Stomach (tissue), 9 donors: Measurements from ENCODE around the gene SC5D. TPM values are rescaled to one million over a fixed set of nuclear protein-coding genes. Genes with fewer than 3 reads are reported as not detected.

Experiments used
- DNase-seq, 2 donors: peaks; one replicate each; pipeline versions ENCODE4 v3.0.0 to v3.0.0-alpha.2; 2013 to 2019
- H3K27ac ChIP-seq, 5 donors: fragments of 200-600 bp in 4 of 5; sonication (generic) in 4 of 5; one replicate each; pipeline ENCODE4 v1.5.1; 2013 to 2019; ENCODE audit warnings: mild to moderate bottlenecking in 1 of 5, moderate library complexity in 1 of 5
- H3K27me3 ChIP-seq, 3 donors: fragments of 200-600 bp; sonication (generic); one replicate each; pipeline ENCODE4 v1.5.1; 2017 to 2019; ENCODE audit warnings: mixed run types in 1 of 3
- H3K36me3 ChIP-seq, 4 donors: fragments of 200-600 bp; sonication (generic); 1 replicate in 3 of 4; 2 replicates in 1 of 4; pipeline ENCODE4 v1.5.1; 2016 to 2019
- H3K4me1 ChIP-seq, 4 donors: fragments of 200-600 bp; sonication (generic); one replicate each; pipeline ENCODE4 v1.5.1; 2016 to 2019
- H3K4me3 ChIP-seq, 4 donors: fragments of 200-600 bp; sonication (generic) in 3 of 4; one replicate each; pipeline ENCODE4 v1.5.1; 2016 to 2019; ENCODE audit warnings: mild to moderate bottlenecking in 1 of 4
- H3K9me3 ChIP-seq, 4 donors: fragments of 200-600 bp; sonication (generic); one replicate each; pipeline ENCODE4 v1.5.1; 2016 to 2019
- CTCF ChIP-seq, 7 experiments: fragments of 450-650 bp in 4 of 7; fragments of 200-600 bp in 3 of 7; sonication (generic) in 3 of 7; IDR thresholded peaks; one replicate each; pipeline ENCODE4 v1.5.1; 2016 to 2019; ENCODE audit warnings: antibody characterized with exemption in 7 of 7, control low read depth in 2 of 7, mild to moderate bottlenecking in 1 of 7
- EP300 ChIP-seq: sonication (generic); formaldehyde crosslinking; IDR thresholded peaks from one replicate; pipeline ENCODE4 v1.6.1; 2017; ENCODE audit warnings: antibody characterized with exemption
- POLR2A ChIP-seq, 4 donors: fragments of 450-650 bp; IDR thresholded peaks; one replicate each; pipeline ENCODE4 v1.6.1; 2016; ENCODE audit warnings: antibody characterized with exemption in 4 of 4, control low read depth in 2 of 4, mild to moderate bottlenecking in 1 of 4, moderate library complexity in 1 of 4
- POLR2AphosphoS5 ChIP-seq, 3 donors: sonication (generic); formaldehyde crosslinking; IDR thresholded peaks; one replicate each; pipeline ENCODE4 v1.6.1; 2016; ENCODE audit warnings: antibody characterized with exemption in 3 of 3
- WGBS, 5 donors: extraction: QIAGEN DNeasy Blood & Tissue Kit in 3 of 5; methylation state at CpG; one replicate each; pipeline versions ENCODE4 v1.1.5 to v1.1.7; 2013 to 2018; 5-methylcytosine and 5-hydroxymethylcytosine counted together
- intact Hi-C: fragments of 100-400 bp; cut with DNase I; formaldehyde crosslinking; loops from one replicate; pipeline ENCODE4 v1.15.1; 2023; ENCODE audit warnings: low total_unique reads
- polyA plus RNA-seq, 3 donors: library from polyadenylated mRNA; stranded (reverse); fragments of 200-250 nt; gene quantifications; one replicate each; pipeline ENCODE4 v1.2.3, GENCODE V29; 2013
- total RNA-seq, 5 donors: library from RNA; depleted of rRNA; stranded (reverse); fragments of >200 nt; gene quantifications; one replicate each; pipeline versions ENCODE4 v1.1.0 to v1.2.3, GENCODE V29; 2014 to 2016
- donor health status: healthy with polysubstance abuse.
- donor health status: Bipolar disorder and iron deficiency.
- donor health status: healthy.

SC5D gene
- total and polyA plus RNA-seq, 8 donors = 8.2 to 129 (median 16.6) TPM

DNA sequence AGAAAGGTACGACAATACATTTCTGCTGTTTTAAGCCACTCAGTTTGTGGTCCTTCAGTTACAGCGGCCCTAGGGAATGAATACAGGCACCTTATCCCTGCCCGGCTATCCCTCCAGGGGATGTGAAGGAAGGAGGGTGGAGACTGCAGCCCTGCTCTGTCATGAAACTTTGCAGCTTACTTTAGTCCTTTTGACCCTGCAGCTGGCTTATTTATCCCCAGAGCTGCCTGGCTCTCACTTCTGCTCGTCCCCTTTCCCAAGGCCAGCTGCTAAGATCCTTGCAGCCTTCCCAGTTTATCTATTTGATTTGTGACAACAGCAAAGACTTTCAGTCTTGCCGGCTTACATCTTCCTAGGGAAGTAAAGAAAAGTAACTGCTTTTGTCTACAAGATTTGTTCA is 55.2 kb downstream of the SC5D start:
- Histone ChIP-seq H3K27ac (no peak overlapping the region), H3K4me1 (peaks cover 0 to 18% (median 0%) of the 10 kb centered on the region in 4 donors), H3K9me3 (no peaks in the 10 kb centered on the region), H3K27me3 (no peaks in the 10 kb centered on the region), H3K36me3 (no peaks in the 10 kb centered on the region), H3K4me3 (no peak overlapping the region)
- intact Hi-C loops = no loop called here
- 50 to 62% (median 54%) methylated on average over 5 of the region's 5 CpGs for WGBS, 5 donors
- TF ChIP-seq EP300 = no peak
- no peak for TF ChIP-seq CTCF (IDR thresholded peaks at IDR 0.05)
- no peak for TF ChIP-seq POLR2A (IDR thresholded peaks at IDR 0.05)
- TF ChIP-seq POLR2AphosphoS5 (IDR thresholded peaks at IDR 0.05) = no peak
- DNase-seq = no peak

- WGBS, 5 donors = 30 to 46% (median 38%) methylated on average over 7 of the region's 7 CpGs
- intact Hi-C loops = no loop called here
These were observed 55.8 kb downstream of the SC5D start for GRCh38 chr11:121348220-121348875.

DNA sequence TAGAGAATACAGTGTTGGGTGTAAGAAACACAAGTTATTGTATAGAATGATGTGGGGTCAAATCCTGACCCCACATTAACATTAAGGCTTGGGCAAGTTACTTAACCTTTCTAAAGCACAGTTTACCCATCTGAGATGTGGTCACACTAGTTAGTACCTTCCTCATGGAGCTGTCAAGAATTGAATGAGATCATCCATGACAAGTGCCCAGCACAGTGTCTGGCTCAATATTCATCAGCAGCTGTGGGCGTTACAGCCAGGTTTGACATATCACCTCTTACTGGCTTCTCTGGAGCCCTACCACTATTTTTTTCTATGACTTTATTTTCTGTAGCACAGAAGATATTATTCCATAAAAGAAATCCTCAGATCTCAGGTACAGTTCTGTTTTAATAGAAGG is 57.2 kb downstream of the SC5D start:
- TF ChIP-seq CTCF (IDR thresholded peaks at IDR 0.05) (no peak), POLR2AphosphoS5 (IDR thresholded peaks at IDR 0.05) (no peak), POLR2A (IDR thresholded peaks at IDR 0.05) (no peak), EP300 (no peak)

More at GRCh38 chr11:121348220-121348875, 55.8 kb downstream of the SC5D start:
- Histone ChIP-seq H3K27me3 (no peaks in the 10 kb centered on the region), H3K9me3 (no peaks in the 10 kb centered on the region), H3K36me3 (no peaks in the 10 kb centered on the region), H3K27ac (no peak overlapping the region), H3K4me1 (peaks cover 0 to 18% (median 0%) of the 10 kb centered on the region in 4 donors), H3K4me3 (no peak overlapping the region)
- TF ChIP-seq POLR2A (IDR thresholded peaks at IDR 0.05) (no peak), CTCF (IDR thresholded peaks at IDR 0.05) (no peak), EP300 (no peak), POLR2AphosphoS5 (IDR thresholded peaks at IDR 0.05) (no peak)
- DNase-seq = no peak

DNA sequence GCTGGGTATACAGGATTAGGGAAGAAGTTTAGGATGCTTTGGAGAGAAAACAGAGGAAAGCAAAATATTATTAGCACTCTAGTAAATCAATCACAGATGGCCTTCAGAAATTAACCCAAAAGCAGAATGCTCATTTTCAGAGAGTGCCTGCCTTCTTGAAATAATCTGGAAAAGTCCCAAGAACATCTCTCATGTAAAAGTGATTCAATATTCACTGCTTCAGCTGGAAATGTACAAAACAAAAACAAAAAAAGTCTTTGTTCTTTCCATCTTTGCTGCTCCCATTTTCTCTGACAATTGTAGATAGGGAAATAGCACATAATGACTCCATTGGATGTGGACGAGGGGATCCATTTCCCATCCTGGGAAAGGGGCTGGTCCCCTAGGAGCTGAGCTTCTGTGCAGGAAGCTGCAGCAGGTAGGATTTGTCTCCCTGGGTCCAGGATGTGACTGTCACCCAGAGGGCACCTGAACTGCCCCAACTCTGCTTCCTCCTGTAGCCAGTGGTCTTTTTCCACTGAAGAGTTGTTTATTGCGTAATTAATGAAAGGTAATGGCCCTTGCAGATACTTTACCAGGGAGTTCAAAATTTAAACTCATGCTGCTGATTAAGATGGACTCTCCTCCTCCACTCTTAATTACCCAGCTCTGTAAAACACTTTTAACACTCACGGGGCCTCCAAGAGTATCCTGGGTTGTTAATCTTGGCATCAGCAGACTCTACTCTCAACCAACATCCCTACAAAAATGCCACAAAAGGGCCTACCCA is 57.9 kb downstream of the SC5D start:
- no peak for TF ChIP-seq POLR2AphosphoS5 (IDR thresholded peaks at IDR 0.05)
- no peak for TF ChIP-seq EP300
- TF ChIP-seq POLR2A (IDR thresholded peaks at IDR 0.05) = no peak
- TF ChIP-seq CTCF (IDR thresholded peaks at IDR 0.05) = no peak
- 73 to 85% (median 79%) methylated on average over 3 of the region's 3 CpGs for WGBS, 5 donors
- Histone ChIP-seq H3K27me3 (no peaks in the 10 kb centered on the region), H3K27ac (no peak overlapping the region), H3K4me1 (peaks cover 0 to 18% (median 0%) of the 10 kb centered on the region in 4 donors), H3K9me3 (no peaks in the 10 kb centered on the region), H3K4me3 (no peak overlapping the region), H3K36me3 (no peaks in the 10 kb centered on the region)
- DNase-seq = no peak
- intact Hi-C loops = no loop called here

More for the DNA sequence above, 57.2 kb downstream of the SC5D start:
- Histone ChIP-seq H3K4me1 (peaks cover 0 to 18% (median 0%) of the 10 kb centered on the region in 4 donors), H3K9me3 (no peaks in the 10 kb centered on the region), H3K27ac (no peak overlapping the region), H3K4me3 (no peak overlapping the region), H3K27me3 (no peaks in the 10 kb centered on the region), H3K36me3 (no peaks in the 10 kb centered on the region)
- WGBS, 5 donors = 76 to 89% (median 86%) methylated on average over 1 of the region's 1 CpG
- no peak for DNase-seq
- intact Hi-C loops = no loop called here
